Activated CD8-positive, alpha-beta memory T cell treated with anti-CD3 and anti-CD28 coated beads, Interleukin-2, amount 50 U/mL, for 24 hours (primary cell): ENCODE data around the gene ADGRL2.
"Not testable (repeated sequence)": the region's sequence is repeated elsewhere in the genome, so short reads cannot be mapped to it uniquely, and the experiment has no call there.

Experiments
- DNase-seq: peaks from one replicate; pipeline ENCODE4 v3.0.0-alpha.2; 2020; ENCODE audit errors: extremely low read depth

Gene ADGRL2

GRCh38 chr1:81847063-81847462 lies 46.3 kb downstream of the ADGRL2 start:
- DNase-seq: no peak

GRCh38 chr1:81848880-81849682 lies 48.3 kb downstream of the ADGRL2 start:
- no peak for DNase-seq

GRCh38 chr1:81850031-81850430 lies 49.3 kb downstream of the ADGRL2 start:
- DNase-seq: no peak

GRCh38 chr1:81850495-81850894 lies 49.8 kb downstream of the ADGRL2 start:
- no peak for DNase-seq

- DNase-seq: no peak
Observed at GRCh38 chr1:81851217-81851616, 50.5 kb downstream of the ADGRL2 start.

GRCh38 chr1:81852961-81853360 lies 52.2 kb downstream of the ADGRL2 start:
- no peak for DNase-seq

GRCh38 chr1:81867235-81867634 lies 66.5 kb downstream of the ADGRL2 start:
- no peak for DNase-seq

- DNase-seq: no peak
Observed at GRCh38 chr1:81869307-81869706, 68.6 kb downstream of the ADGRL2 start.

GRCh38 chr1:81871091-81871490 lies 70.4 kb downstream of the ADGRL2 start:
- not testable (repeated sequence) for DNase-seq

- DNase-seq: no peak
Observed at GRCh38 chr1:81873946-81874345, 73.2 kb downstream of the ADGRL2 start.

- no peak for DNase-seq
Observed at GRCh38 chr1:81874461-81874860, 73.7 kb downstream of the ADGRL2 start.

GRCh38 chr1:81874940-81875339 lies 74.2 kb downstream of the ADGRL2 start:
- DNase-seq: no peak

- DNase-seq: no peak
Observed at GRCh38 chr1:81876901-81877733, 76.4 kb downstream of the ADGRL2 start.

- no peak for DNase-seq
Observed at GRCh38 chr1:81877940-81878339, 77.2 kb downstream of the ADGRL2 start.

- DNase-seq: no peak
Observed at GRCh38 chr1:81878538-81878937, 77.8 kb downstream of the ADGRL2 start.

- DNase-seq: no peak
Observed at GRCh38 chr1:81880781-81881180, 80.0 kb downstream of the ADGRL2 start.

GRCh38 chr1:81885291-81885690 lies 84.6 kb downstream of the ADGRL2 start:
- no peak for DNase-seq

- DNase-seq: not testable (repeated sequence)
Observed at GRCh38 chr1:81886292-81886691, 85.6 kb downstream of the ADGRL2 start.

GRCh38 chr1:81887421-81888144 lies 86.8 kb downstream of the ADGRL2 start:
- no peak for DNase-seq

- DNase-seq: no peak
Observed at GRCh38 chr1:81889166-81889565, 88.4 kb downstream of the ADGRL2 start.

- DNase-seq: no peak
Observed at GRCh38 chr1:81894867-81895266, 94.1 kb downstream of the ADGRL2 start.

- DNase-seq: no peak
Observed at GRCh38 chr1:81899214-81899821, 98.6 kb downstream of the ADGRL2 start.
